A549 treated with DMSO at 1 μM for 4 hours (cell line): ENCODE results near the gene ABL2. TPM values are rescaled to one million over a fixed set of nuclear protein-coding genes. Genes with fewer than 3 reads are reported as not detected.

Experiments used
- total RNA-seq: library from RNA; stranded (reverse); fragments of 200-300 nt; extraction: Qiagen RNA extraction; gene quantifications from 5 replicates; pipeline ENCODE4 v1.2.3, GENCODE V29; 2022; ENCODE audit warnings: low read depth

Gene ABL2
- total RNA-seq: 18.4 to 28.0 TPM (median 24.4 TPM) in 5 replicates

GRCh38 chr1:179229214-179230140, at the start of gene ABL2:
TSS of gene ABL2 (minus strand) at chr1:179229677. CDS start at chr1:179229397, 280 bp downstream.

GRCh38 chr1:179081687-179082332, 147.7 kb downstream of the ABL2 start, which contains the start of gene TOR3A:
TSS of gene TOR3A (plus strand) at chr1:179082070. CDS start at chr1:179082129, 59 bp downstream.

Other genes starting within 250 kb of the ABL2 start
- gene FAM20B, start 203.8 kb downstream of the ABL2 start, total RNA-seq: 19.1 to 27.0 TPM (median 24.2 TPM) in 5 replicates
- 38.5 to 46.9 TPM (median 44.9 TPM) in 5 replicates for gene TOR3A, start 147.6 kb downstream of the ABL2 start, total RNA-seq
- 17.6 to 33.5 TPM (median 29.7 TPM) in 5 replicates for gene SOAT1, start 64.1 kb upstream of the ABL2 start, total RNA-seq
- 0.24 to 0.71 TPM (median 0.43 TPM) in 5 replicates for gene AXDND1, start 136.3 kb upstream of the ABL2 start, total RNA-seq